GM23338 (cell line): ENCODE results near the gene TCF7L1. TPM values are rescaled to one million over a fixed set of nuclear protein-coding genes. Genes with fewer than 3 reads are reported as not detected.
A peak's percentile ranks its signal among the peaks of the same experiment; 100 is the strongest.

Experiments
- ATAC-seq: fragments of 200-7000 bp; cut with Tn5 transposase; 3 replicates; pipeline ENCODE4 v1.9.1; 2020
- DNase-seq: peaks from one replicate; pipeline ENCODE4 v3.0.0-alpha.2; 2015; ENCODE audit warnings: low spot score
- H2AFZ ChIP-seq: fragments of 200-600 bp; sonication (generic); 2 replicates; pipeline ENCODE4 v1.8.0; 2016; ENCODE audit warnings: antibody characterized with exemption, mild to moderate bottlenecking, moderate library complexity
- H3F3A ChIP-seq: fragments of 200-600 bp; sonication (generic); replicated peaks from 2 replicates; pipeline ENCODE4 v1.8.0; 2017; ENCODE audit warnings: antibody characterized with exemption, mixed run types, low read depth
- H3K27ac ChIP-seq: fragments of 200-600 bp; sonication (generic); 2 replicates; pipeline ENCODE4 v1.6.1; 2016; ENCODE audit warnings: low read depth
- H3K27me3 ChIP-seq: fragments of 200-600 bp; sonication (generic); 2 replicates; pipeline ENCODE4 v1.8.0; 2016; ENCODE audit warnings: mild to moderate bottlenecking, mixed run types, moderate library complexity; ENCODE audit not compliant: insufficient read depth
- H3K36me3 ChIP-seq: fragments of 200-600 bp; sonication (generic); 2 replicates; pipeline ENCODE4 v1.8.0; 2016; ENCODE audit warnings: mild to moderate bottlenecking; ENCODE audit not compliant: insufficient read depth
- H3K4me1 ChIP-seq: fragments of 200-600 bp; sonication (generic); 2 replicates; pipeline ENCODE4 v1.8.0; 2016; ENCODE audit warnings: mild to moderate bottlenecking, moderate library complexity; ENCODE audit not compliant: insufficient read depth
- H3K4me2 ChIP-seq: fragments of 200-600 bp; sonication (generic); 2 replicates; pipeline ENCODE4 v1.7.1; 2017; ENCODE audit warnings: mixed run types
- H3K4me3 ChIP-seq: fragments of 200-600 bp; sonication (generic); 2 replicates; pipeline ENCODE4 v1.6.1; 2016; ENCODE audit warnings: mixed run types
- H3K79me2 ChIP-seq: fragments of 200-600 bp; sonication (generic); replicated peaks from 2 replicates; pipeline ENCODE4 v1.8.0; 2017; ENCODE audit warnings: mild to moderate bottlenecking; ENCODE audit not compliant: insufficient read depth
- H3K9me2 ChIP-seq: fragments of 200-600 bp; sonication (generic); 2 replicates; pipeline ENCODE4 v1.8.0; 2017; ENCODE audit not compliant: insufficient read depth
- H4K20me1 ChIP-seq: fragments of 200-600 bp; sonication (generic); replicated peaks from 2 replicates; pipeline ENCODE4 v1.8.0; 2017; ENCODE audit warnings: mild to moderate bottlenecking; ENCODE audit not compliant: insufficient read depth
- H3K27ac Mint-ChIP-seq: 2 replicates; pipeline ENCODE4 v1.8.0; 2020; ENCODE audit warnings: inconsistent platforms, mild to moderate bottlenecking, moderate library complexity, mixed read lengths
- H3K27me3 Mint-ChIP-seq: 3 replicates; pipeline ENCODE4 v1.8.0; 2022; ENCODE audit warnings: low read depth, mild to moderate bottlenecking, moderate library complexity, mixed read lengths, inconsistent platforms; ENCODE audit not compliant: insufficient read depth, poor library complexity
- H3K36me3 Mint-ChIP-seq: 3 replicates; pipeline ENCODE4 v1.8.0; 2021; ENCODE audit warnings: low read depth, mild to moderate bottlenecking, inconsistent platforms, moderate library complexity, mixed read lengths
- H3K4me1 Mint-ChIP-seq: 3 replicates; pipeline ENCODE4 v1.8.0; 2020; ENCODE audit warnings: mild to moderate bottlenecking, inconsistent platforms, mixed read lengths
- H3K4me3 Mint-ChIP-seq: 3 replicates; pipeline ENCODE4 v1.8.0; 2021; ENCODE audit warnings: moderate library complexity, mild to moderate bottlenecking, inconsistent platforms, mixed read lengths
- H3K9me3 Mint-ChIP-seq: 3 replicates; pipeline ENCODE4 v1.8.0; 2020; ENCODE audit warnings: moderate library complexity, mild to moderate bottlenecking, inconsistent platforms, mixed read lengths
- CREB1 ChIP-seq: fragments of 250-450 bp; sonication (Bioruptor Pico); IDR thresholded peaks from 2 replicates; pipeline ENCODE4 v1.5.0; 2020; ENCODE audit warnings: low read depth, mild to moderate bottlenecking, moderate library complexity
- EZH2 ChIP-seq: fragments of 200-600 bp; sonication (generic); IDR thresholded peaks from one replicate; pipeline ENCODE4 v1.8.0; 2017; ENCODE audit warnings: antibody characterized with exemption, mild to moderate bottlenecking, low read depth; ENCODE audit not compliant: unreplicated experiment
- EZH2phosphoT487 ChIP-seq: fragments of 200-600 bp; sonication (generic); IDR thresholded peaks from one replicate; pipeline ENCODE4 v1.8.1; 2018; ENCODE audit warnings: antibody characterized with exemption; ENCODE audit not compliant: unreplicated experiment
- JUNB ChIP-seq: IDR thresholded peaks from one replicate; pipeline ENCODE4 v1.6.1; 2016; ENCODE audit warnings: antibody characterized with exemption; ENCODE audit not compliant: unreplicated experiment
- NANOG ChIP-seq: IDR thresholded peaks from 2 replicates; pipeline ENCODE4 v1.6.1; 2016; ENCODE audit warnings: antibody characterized with exemption, borderline replicate concordance
- POLR2AphosphoS5 ChIP-seq: IDR thresholded peaks from 2 replicates; pipeline ENCODE4 v1.6.1; 2016; ENCODE audit warnings: antibody characterized with exemption, low read depth
- STAT1 ChIP-seq: IDR thresholded peaks from one replicate; pipeline ENCODE4 v1.6.1; 2016; ENCODE audit warnings: antibody characterized with exemption; ENCODE audit not compliant: unreplicated experiment
- ZNF114 ChIP-seq: fragments of 250-450 bp; sonication (Bioruptor Pico); IDR thresholded peaks from 2 replicates; pipeline ENCODE4 v1.5.0; 2020; ENCODE audit warnings: mild to moderate bottlenecking, moderate library complexity
- ZNF331 ChIP-seq: fragments of 250-450 bp; sonication (Bioruptor Pico); IDR thresholded peaks from 2 replicates; pipeline ENCODE4 v1.5.0; 2020; ENCODE audit warnings: low read depth, mild to moderate bottlenecking, moderate library complexity
- ZNF462 ChIP-seq: fragments of 250-450 bp; sonication (Bioruptor Pico); IDR thresholded peaks from 2 replicates; pipeline ENCODE4 v1.5.0; 2020; ENCODE audit warnings: mild to moderate bottlenecking, moderate library complexity
- polyA plus RNA-seq: library from polyadenylated mRNA; unstranded; fragments of >200 nt; fragmentation: Nextera tagmentation; extraction: Ambion mirVana; gene quantifications from 2 replicates; pipeline ENCODE4 v1.2.1, GENCODE V29; 2016
- total RNA-seq: library from RNA; depleted of rRNA; stranded (reverse); fragments of >200 nt; shearing (Covaris generic); gene quantifications from 2 replicates; pipeline ENCODE4 v1.2.3, GENCODE V29; 2014
- TF ChIP-seq, protein P1 (sequence below): IDR thresholded peaks from 2 replicates; pipeline ENCODE4 v1.6.1; 2016; ENCODE audit warnings: antibody characterized with exemption
- TF ChIP-seq, protein P2 (sequence below), 2 experiments: fragments of 200-600 bp in 1 of 2; sonication (generic) in 1 of 2; conservative IDR thresholded peaks; 2 replicates each; pipeline versions ENCODE4 v1.5.1 to v1.6.1; 2016 to 2017; ENCODE audit warnings: antibody characterized with exemption in 2 of 2, low read depth in 2 of 2, mild to moderate bottlenecking in 2 of 2, moderate library complexity in 1 of 2
- TF ChIP-seq, protein P3 (sequence below): IDR thresholded peaks from one replicate; pipeline ENCODE4 v1.6.1; 2018; ENCODE audit warnings: antibody characterized with exemption; ENCODE audit not compliant: unreplicated experiment

TCF7L1 gene
- total and polyA plus RNA-seq, 2 experiments from 2014 or later, result 47.3 to 101 TPM

GRCh38 chr2:85273738-85274731, 140.8 kb downstream of the TCF7L1 start:
- H3K4me1 Mint-ChIP-seq, result peaks cover 83% of the 10 kb centered on the region
- H2AFZ ChIP-seq, result no peak overlapping the region
- ATAC-seq, result peak; percentile 15

More at GRCh38 chr2:85273738-85274731, 140.8 kb downstream of the TCF7L1 start:
- TF ChIP-seq, protein P1, sequence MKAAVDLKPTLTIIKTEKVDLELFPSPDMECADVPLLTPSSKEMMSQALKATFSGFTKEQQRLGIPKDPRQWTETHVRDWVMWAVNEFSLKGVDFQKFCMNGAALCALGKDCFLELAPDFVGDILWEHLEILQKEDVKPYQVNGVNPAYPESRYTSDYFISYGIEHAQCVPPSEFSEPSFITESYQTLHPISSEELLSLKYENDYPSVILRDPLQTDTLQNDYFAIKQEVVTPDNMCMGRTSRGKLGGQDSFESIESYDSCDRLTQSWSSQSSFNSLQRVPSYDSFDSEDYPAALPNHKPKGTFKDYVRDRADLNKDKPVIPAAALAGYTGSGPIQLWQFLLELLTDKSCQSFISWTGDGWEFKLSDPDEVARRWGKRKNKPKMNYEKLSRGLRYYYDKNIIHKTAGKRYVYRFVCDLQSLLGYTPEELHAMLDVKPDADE, result no peak
- TF ChIP-seq CREB1 (CRISPR knock-in tag) (no peak), ZNF114 (CRISPR knock-in tag) (no peak), ZNF331 (no peak), EZH2 (no peak), POLR2AphosphoS5 (no peak), JUNB (no peak), STAT1 (no peak), ZNF462 (CRISPR knock-in tag) (no peak), EZH2phosphoT487 (no peak), NANOG (no peak)
- TF ChIP-seq, protein P2, sequence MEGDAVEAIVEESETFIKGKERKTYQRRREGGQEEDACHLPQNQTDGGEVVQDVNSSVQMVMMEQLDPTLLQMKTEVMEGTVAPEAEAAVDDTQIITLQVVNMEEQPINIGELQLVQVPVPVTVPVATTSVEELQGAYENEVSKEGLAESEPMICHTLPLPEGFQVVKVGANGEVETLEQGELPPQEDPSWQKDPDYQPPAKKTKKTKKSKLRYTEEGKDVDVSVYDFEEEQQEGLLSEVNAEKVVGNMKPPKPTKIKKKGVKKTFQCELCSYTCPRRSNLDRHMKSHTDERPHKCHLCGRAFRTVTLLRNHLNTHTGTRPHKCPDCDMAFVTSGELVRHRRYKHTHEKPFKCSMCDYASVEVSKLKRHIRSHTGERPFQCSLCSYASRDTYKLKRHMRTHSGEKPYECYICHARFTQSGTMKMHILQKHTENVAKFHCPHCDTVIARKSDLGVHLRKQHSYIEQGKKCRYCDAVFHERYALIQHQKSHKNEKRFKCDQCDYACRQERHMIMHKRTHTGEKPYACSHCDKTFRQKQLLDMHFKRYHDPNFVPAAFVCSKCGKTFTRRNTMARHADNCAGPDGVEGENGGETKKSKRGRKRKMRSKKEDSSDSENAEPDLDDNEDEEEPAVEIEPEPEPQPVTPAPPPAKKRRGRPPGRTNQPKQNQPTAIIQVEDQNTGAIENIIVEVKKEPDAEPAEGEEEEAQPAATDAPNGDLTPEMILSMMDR (conservative IDR thresholded peaks at IDR 0.05; ENCODE audit: low read depth in 2 of 2), result no peak
- TF ChIP-seq, protein P3, sequence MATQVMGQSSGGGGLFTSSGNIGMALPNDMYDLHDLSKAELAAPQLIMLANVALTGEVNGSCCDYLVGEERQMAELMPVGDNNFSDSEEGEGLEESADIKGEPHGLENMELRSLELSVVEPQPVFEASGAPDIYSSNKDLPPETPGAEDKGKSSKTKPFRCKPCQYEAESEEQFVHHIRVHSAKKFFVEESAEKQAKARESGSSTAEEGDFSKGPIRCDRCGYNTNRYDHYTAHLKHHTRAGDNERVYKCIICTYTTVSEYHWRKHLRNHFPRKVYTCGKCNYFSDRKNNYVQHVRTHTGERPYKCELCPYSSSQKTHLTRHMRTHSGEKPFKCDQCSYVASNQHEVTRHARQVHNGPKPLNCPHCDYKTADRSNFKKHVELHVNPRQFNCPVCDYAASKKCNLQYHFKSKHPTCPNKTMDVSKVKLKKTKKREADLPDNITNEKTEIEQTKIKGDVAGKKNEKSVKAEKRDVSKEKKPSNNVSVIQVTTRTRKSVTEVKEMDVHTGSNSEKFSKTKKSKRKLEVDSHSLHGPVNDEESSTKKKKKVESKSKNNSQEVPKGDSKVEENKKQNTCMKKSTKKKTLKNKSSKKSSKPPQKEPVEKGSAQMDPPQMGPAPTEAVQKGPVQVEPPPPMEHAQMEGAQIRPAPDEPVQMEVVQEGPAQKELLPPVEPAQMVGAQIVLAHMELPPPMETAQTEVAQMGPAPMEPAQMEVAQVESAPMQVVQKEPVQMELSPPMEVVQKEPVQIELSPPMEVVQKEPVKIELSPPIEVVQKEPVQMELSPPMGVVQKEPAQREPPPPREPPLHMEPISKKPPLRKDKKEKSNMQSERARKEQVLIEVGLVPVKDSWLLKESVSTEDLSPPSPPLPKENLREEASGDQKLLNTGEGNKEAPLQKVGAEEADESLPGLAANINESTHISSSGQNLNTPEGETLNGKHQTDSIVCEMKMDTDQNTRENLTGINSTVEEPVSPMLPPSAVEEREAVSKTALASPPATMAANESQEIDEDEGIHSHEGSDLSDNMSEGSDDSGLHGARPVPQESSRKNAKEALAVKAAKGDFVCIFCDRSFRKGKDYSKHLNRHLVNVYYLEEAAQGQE, result no peak
- no peaks in the 10 kb centered on the region for H3F3A ChIP-seq
- H3K36me3 ChIP-seq, result no peaks in the 10 kb centered on the region
- peak overlapping the region; percentile 21; the same call in 1 of the 2 replicates for H3K27ac Mint-ChIP-seq
- no peak for DNase-seq
- peaks cover 45% of the 10 kb centered on the region for H3K4me1 ChIP-seq
- H3K9me3 Mint-ChIP-seq, result no peaks in the 10 kb centered on the region
- H3K4me3 ChIP-seq, result no peak overlapping the region
- peak overlapping the region; percentile 63; the same call in 1 of the 2 replicates for H3K27ac ChIP-seq
- H3K4me3 Mint-ChIP-seq, result no peak overlapping the region
- no peaks in the 10 kb centered on the region for H3K9me2 ChIP-seq
- peak overlapping the region; percentile 43; the same call in 1 of the 2 replicates for H3K4me2 ChIP-seq
- peaks cover 34% of the 10 kb centered on the region for H3K27me3 Mint-ChIP-seq
- peaks cover 65% of the 10 kb centered on the region for H4K20me1 ChIP-seq
- H3K27me3 ChIP-seq, result no peaks in the 10 kb centered on the region
- peaks cover 89% of the 10 kb centered on the region for H3K79me2 ChIP-seq
- peaks cover 25% of the 10 kb centered on the region; the same call in 2 of the 3 replicates for H3K36me3 Mint-ChIP-seq
